PC-3 (cell line): ENCODE results near the gene ITPR3. TPM values are rescaled to one million over a fixed set of nuclear protein-coding genes. Genes with fewer than 3 reads are reported as not detected.

ENCODE experiments used
- ATAC-seq: fragments of 200-7000 bp; cut with Tn5 transposase; 2 replicates; pipeline ENCODE4 v1.9.1; 2020; ENCODE audit warnings: mild to moderate bottlenecking, moderate library complexity
- BruUV-seq: library from RNA; stranded (reverse); fragments of 400-500 nt; replicated peaks from 2 replicates; lab custom pipeline; 2021; lab: Mats Ljungman, UMichigan
- CTCF ChIA-PET: fragments of 300-600 bp; sonication (Branson Sonifier 250); formaldehyde crosslinking; loops from one replicate; lab custom pipeline; 2022; ENCODE audit warnings: antibody characterized with exemption; lab: Charles Lee
- POLR2A ChIA-PET: fragments of 300-600 bp; sonication (Branson Sonifier 250); formaldehyde crosslinking; loops from one replicate; lab custom pipeline; 2022; ENCODE audit warnings: antibody characterized with exemption; ENCODE audit not compliant: unreplicated experiment; lab: Charles Lee
- DNase-seq: peaks from one replicate; pipeline ENCODE4 v3.0.0-alpha.2; 2015
- H2AFZ ChIP-seq: fragments of 300-600 bp; sonication (generic); 2 replicates; pipeline ENCODE4 v1.6.0; 2016; ENCODE audit warnings: antibody characterized with exemption, low read length
- H3F3A ChIP-seq: fragments of 300-600 bp; sonication (generic); one replicate; pipeline ENCODE4 v1.6.0; 2017; ENCODE audit warnings: antibody characterized with exemption, low read length, control low read depth, mild to moderate bottlenecking; ENCODE audit not compliant: unreplicated experiment
- H3K27ac ChIP-seq: fragments of 300-600 bp; sonication (generic); 2 replicates; pipeline ENCODE4 v1.5.1; 2016; ENCODE audit warnings: mild to moderate bottlenecking, low read length
- H3K27me3 ChIP-seq: fragments of 300-600 bp; sonication (generic); 2 replicates; pipeline ENCODE4 v1.6.1; 2016; ENCODE audit warnings: low read length, mixed read lengths
- H3K36me3 ChIP-seq: fragments of 300-600 bp; sonication (generic); 2 replicates; pipeline ENCODE4 v1.6.1; 2016; ENCODE audit warnings: low read depth, mixed run types, low read length, mixed read lengths
- H3K4me1 ChIP-seq: fragments of 300-600 bp; sonication (generic); 2 replicates; pipeline ENCODE4 v1.5.1; 2016; ENCODE audit warnings: low read length; ENCODE audit not compliant: insufficient read depth
- H3K4me2 ChIP-seq: fragments of 300-600 bp; sonication (generic); 2 replicates; pipeline ENCODE4 v1.6.0; 2016; ENCODE audit warnings: low read length
- H3K4me3 ChIP-seq: fragments of 300-600 bp; sonication (generic); 2 replicates; pipeline ENCODE4 v1.5.1; 2016; ENCODE audit warnings: mild to moderate bottlenecking, low read length, mixed read lengths
- H3K79me2 ChIP-seq: fragments of 300-600 bp; sonication (generic); 2 replicates; pipeline ENCODE4 v1.6.1; 2017; ENCODE audit warnings: low read length, mixed read lengths
- H3K9ac ChIP-seq: fragments of 300-600 bp; sonication (generic); 2 replicates; pipeline ENCODE4 v1.6.0; 2016; ENCODE audit warnings: mild to moderate bottlenecking, low read length
- H3K9me2 ChIP-seq: fragments of 300-600 bp; sonication (generic); replicated peaks from 2 replicates; pipeline ENCODE4 v1.6.1; 2016; ENCODE audit warnings: mixed run types, low read length, mixed read lengths
- H3K9me3 ChIP-seq: fragments of 300-600 bp; sonication (generic); 2 replicates; pipeline ENCODE4 v1.6.1; 2016; ENCODE audit warnings: low read length, mixed read lengths
- H4K20me1 ChIP-seq: fragments of 300-600 bp; sonication (generic); 2 replicates; pipeline ENCODE4 v1.6.1; 2016; ENCODE audit warnings: low read length, mixed read lengths
- CTCF ChIP-seq: fragments of 300-600 bp; sonication (generic); conservative IDR thresholded peaks from 2 replicates; pipeline ENCODE4 v1.5.1; 2017; ENCODE audit warnings: antibody characterized with exemption, low read depth, mild to moderate bottlenecking, low read length
- EZH2 ChIP-seq: fragments of 300-600 bp; sonication (generic); IDR thresholded peaks from one replicate; pipeline ENCODE4 v1.6.1; 2017; ENCODE audit warnings: antibody characterized with exemption, mild to moderate bottlenecking, low read length; ENCODE audit not compliant: unreplicated experiment
- EZH2phosphoT487 ChIP-seq: fragments of 300-600 bp; sonication (generic); IDR thresholded peaks from 2 replicates; pipeline ENCODE4 v1.6.1; 2018; ENCODE audit warnings: mild to moderate bottlenecking, antibody characterized with exemption, low read length, borderline replicate concordance
- intact Hi-C: fragments of 100-400 bp; cut with micrococcal nuclease; formaldehyde crosslinking; loops from 2 replicates; pipeline ENCODE4 v1.9.0; 2023
- total RNA-seq: library from RNA; depleted of rRNA; stranded (reverse); fragments of >200 nt; gene quantifications from 2 replicates; pipeline ENCODE4 v1.2.3, GENCODE V29; 2014

ITPR3 gene
- total RNA-seq, 1 experiment from 2014 or later = 41.8 TPM

GRCh38 chr6:33640361-33640760 lies 19.2 kb downstream of the ITPR3 start:
- H3K4me2 ChIP-seq = no peak overlapping the region
- no peak overlapping the region for H3K27ac ChIP-seq
- H3K36me3 ChIP-seq = no peaks in the 10 kb centered on the region; the same call in 1 of the 2 replicates
- CTCF ChIA-PET = no interaction called here
- POLR2A ChIA-PET = no interaction called here
- H3K9me3 ChIP-seq = no peaks in the 10 kb centered on the region
- H3K4me3 ChIP-seq = no peak overlapping the region
- no TSS peak for BruUV-seq
- H3K9ac ChIP-seq = no peak overlapping the region
- 0 out of 2 replicates have a peak, but pooled peaks cover 2% of the 10 kb centered on the region for H4K20me1 ChIP-seq
- intact Hi-C loops = no loop called here
- peaks cover 24% of the 10 kb centered on the region for H3K79me2 ChIP-seq
- no peaks in the 10 kb centered on the region for H3K9me2 ChIP-seq
- no peak for DNase-seq
- H2AFZ ChIP-seq = no peak overlapping the region
- no peaks in the 10 kb centered on the region for H3K4me1 ChIP-seq
- no peak for ATAC-seq
- H3K27me3 ChIP-seq = no peaks in the 10 kb centered on the region
- TF ChIP-seq EZH2phosphoT487 (no peak), CTCF (no peak), EZH2 (no peak)
- no peaks in the 10 kb centered on the region for H3F3A ChIP-seq

GRCh38 chr6:33641144-33641543 lies 20.0 kb downstream of the ITPR3 start:
- no peak overlapping the region for H3K4me3 ChIP-seq
- H3K9me2 ChIP-seq = no peaks in the 10 kb centered on the region
- ChIA-PET CTCF (no interaction called here), POLR2A (no interaction called here)
- H3K27ac ChIP-seq = no peak overlapping the region
- H3K4me1 ChIP-seq = no peaks in the 10 kb centered on the region
- BruUV-seq = no TSS peak
- H3K9me3 ChIP-seq = no peaks in the 10 kb centered on the region
- no peaks in the 10 kb centered on the region for H3F3A ChIP-seq
- no peaks in the 10 kb centered on the region for H4K20me1 ChIP-seq
- intact Hi-C loops = no loop called here
- H3K79me2 ChIP-seq = peaks cover 20% of the 10 kb centered on the region; the same call in 1 of the 2 replicates
- ATAC-seq (no peak), DNase-seq (no peak)
- TF ChIP-seq EZH2phosphoT487 (no peak), CTCF (no peak), EZH2 (no peak)
- H3K4me2 ChIP-seq = no peak overlapping the region
- no peaks in the 10 kb centered on the region; the same call in 1 of the 2 replicates for H3K36me3 ChIP-seq
- H2AFZ ChIP-seq = no peak overlapping the region
- H3K9ac ChIP-seq = no peak overlapping the region
- no peaks in the 10 kb centered on the region for H3K27me3 ChIP-seq

GRCh38 chr6:33641602-33642001 lies 20.5 kb downstream of the ITPR3 start:
- Histone ChIP-seq H3K9me3 (no peaks in the 10 kb centered on the region), H3K79me2 (peaks cover 15% of the 10 kb centered on the region; the same call in 1 of the 2 replicates), H3K36me3 (peaks cover 1% of the 10 kb centered on the region; the same call in 1 of the 2 replicates), H3K4me1 (no peaks in the 10 kb centered on the region), H3K9me2 (no peaks in the 10 kb centered on the region), H3K4me2 (no peak overlapping the region), H3K9ac (no peak overlapping the region), H4K20me1 (no peaks in the 10 kb centered on the region), H3F3A (no peaks in the 10 kb centered on the region), H3K27ac (no peak overlapping the region), H3K27me3 (no peaks in the 10 kb centered on the region), H2AFZ (no peak overlapping the region), H3K4me3 (no peak overlapping the region)
- DNase-seq (no peak), ATAC-seq (no peak)
- no peak for TF ChIP-seq EZH2
- TF ChIP-seq EZH2phosphoT487 = no peak
- TF ChIP-seq CTCF = no peak
- intact Hi-C loops = no loop called here
- CTCF ChIA-PET = no interaction called here
- no TSS peak for BruUV-seq
- POLR2A ChIA-PET = no interaction called here
